Stimulated activated CD8-positive, alpha-beta memory T cell treated with anti-CD3 and anti-CD28 coated beads, Interleukin-4, amount 100 ng/mL, for 4 hours (primary cell): Measurements from ENCODE around the gene NPAS1.
"Not testable (repeated sequence)": the region's sequence is repeated elsewhere in the genome, so short reads cannot be mapped to it uniquely, and the experiment has no call there.

Experiments used
- DNase-seq, 2 donors: peaks; one replicate each; pipeline ENCODE4 v3.0.0-alpha.2; 2020; ENCODE audit warnings: low read depth in 2 of 2, low spot score in 1 of 2

The NPAS1 gene

DNA sequence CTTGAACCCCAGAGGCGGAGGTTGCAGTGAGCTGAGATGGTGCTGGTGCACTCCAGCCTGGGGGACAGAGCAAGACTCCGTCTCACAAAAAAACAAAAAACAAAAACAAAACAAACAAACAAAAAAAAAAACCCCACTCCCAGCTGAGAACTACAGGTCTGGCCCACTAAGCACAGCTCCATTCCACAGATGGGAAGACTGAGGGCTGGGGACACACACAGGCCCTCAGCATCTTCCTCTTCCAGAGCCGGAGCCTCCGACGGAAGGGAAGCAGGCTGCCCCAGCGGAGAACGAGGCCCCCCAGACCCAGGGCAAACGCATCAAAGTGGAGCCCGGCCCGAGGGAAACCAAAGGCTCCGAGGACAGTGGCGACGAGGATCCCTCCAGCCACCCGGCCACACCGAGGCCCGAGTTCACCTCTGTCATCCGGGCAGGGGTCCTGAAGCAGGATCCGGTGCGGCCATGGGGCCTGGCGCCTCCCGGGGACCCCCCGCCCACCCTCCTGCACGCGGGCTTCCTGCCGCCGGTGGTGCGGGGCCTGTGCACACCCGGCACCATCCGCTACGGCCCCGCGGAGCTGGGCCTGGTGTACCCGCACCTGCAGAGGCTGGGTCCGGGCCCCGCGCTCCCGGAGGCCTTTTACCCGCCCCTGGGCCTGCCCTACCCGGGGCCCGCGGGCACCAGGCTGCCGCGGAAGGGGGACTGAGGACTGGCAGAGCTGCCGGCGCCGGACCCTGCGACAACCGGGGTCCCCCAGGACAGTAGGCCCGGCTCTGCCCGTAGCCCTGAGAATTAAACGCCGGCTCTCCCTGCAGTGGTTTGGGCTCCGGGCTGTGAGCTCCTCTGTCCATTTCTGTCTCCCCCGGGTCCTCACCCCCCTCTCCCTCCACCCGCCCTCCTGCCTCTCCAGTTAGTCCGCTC, 25.6 kb downstream of the NPAS1 start:
- no peak for DNase-seq

DNA sequence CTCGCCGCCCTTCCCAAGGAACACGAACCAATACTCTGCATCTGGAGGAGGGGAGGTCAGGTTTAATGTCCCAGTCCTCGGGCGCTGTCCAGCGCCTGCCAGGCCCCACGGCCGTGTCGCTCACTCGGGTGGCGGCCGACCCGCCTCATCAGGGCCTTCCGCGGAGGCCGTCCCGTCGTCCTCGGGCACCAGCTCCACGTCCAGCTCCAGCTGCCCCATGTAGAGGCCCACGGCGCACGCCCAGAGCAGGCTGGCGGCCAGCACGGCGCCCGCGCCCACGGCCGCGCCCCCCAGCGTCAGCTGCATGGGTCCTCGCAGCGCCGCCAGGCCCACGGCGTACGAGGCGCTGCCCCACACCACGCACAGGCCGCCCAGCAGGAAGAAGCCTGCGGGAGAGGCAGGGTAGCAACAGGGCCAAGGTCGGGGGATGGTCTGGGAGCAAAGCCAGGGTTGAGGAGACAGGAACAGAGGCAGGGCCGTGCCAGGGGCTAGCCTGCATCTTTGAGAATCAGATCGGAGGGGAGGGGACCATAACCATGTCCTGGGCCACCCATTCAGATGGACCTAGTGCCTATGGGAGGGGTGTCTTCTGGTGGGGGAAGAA, 26.3 kb downstream of the NPAS1 start:
- no peak for DNase-seq

GRCh38 chr19:47047272-47047762, 27.7 kb downstream of the NPAS1 start:
- no peak for DNase-seq

GRCh38 chr19:47047763-47048405, 28.2 kb downstream of the NPAS1 start:
- peak in 1 of 2 donors; percentile 33 for DNase-seq

- no peak for DNase-seq
Observed at GRCh38 chr19:47049307-47049700, 29.7 kb downstream of the NPAS1 start.

- not testable (repeated sequence) for DNase-seq
Observed at GRCh38 chr19:47050562-47050961, 30.9 kb downstream of the NPAS1 start.

DNA sequence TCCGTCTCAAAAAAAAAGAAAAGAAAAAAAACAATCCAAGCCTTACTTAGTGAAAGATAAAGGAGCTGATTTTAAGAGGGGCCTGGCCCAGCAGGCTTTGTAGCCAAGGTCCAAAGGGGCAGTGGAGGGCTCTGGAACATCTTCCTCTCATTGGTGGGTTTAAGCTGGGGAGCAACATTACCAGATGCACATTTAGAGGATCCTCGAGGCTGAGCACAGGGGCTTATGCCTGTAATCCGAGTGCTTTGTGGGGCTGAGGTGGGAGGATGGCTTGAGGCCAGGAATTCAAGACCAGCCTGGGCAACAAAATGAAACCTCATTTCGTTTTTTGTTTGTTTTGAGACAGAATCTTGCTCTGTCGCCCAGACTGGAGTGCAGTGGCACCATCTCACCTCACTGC, 36.8 kb downstream of the NPAS1 start:
- no peak for DNase-seq

DNA sequence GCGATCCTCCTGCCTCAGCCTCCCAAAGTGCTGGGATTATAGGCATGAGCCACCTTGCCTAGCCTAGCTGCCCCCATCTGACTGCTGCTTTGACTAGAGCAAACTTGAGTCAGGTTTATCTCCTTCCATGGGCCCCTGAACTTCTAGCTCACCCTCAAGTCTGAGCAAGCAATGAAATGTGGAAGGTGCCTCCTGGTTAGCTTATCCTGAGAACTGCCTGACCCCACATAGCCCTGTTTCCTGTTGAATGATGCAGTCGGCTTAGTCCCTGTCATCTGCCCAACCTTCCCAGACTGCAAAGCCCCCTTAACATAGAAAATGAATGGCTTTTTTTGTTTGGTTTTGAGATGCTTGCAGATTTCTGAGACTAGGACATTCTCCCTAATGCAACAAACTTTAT, 37.7 kb downstream of the NPAS1 start:
- no peak for DNase-seq

DNA sequence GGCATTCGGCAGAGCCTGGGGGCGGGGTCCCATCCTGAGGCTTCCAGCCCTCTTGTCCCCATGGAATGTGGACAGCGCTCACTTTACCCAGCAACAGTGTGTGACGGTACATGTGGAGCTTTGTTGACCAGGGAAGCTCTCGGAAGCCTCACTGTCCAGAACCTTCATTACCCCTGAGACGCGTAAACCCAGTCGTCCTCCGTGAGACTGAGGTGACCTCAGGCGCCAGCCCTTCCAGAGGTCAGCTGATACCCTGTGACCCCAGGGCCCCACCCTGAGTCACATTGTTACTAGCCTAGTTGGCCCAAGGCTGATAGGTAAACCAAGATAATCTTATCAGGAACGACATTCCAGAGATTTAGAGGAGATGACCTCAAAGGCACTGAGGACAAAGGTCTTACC, 39.0 kb downstream of the NPAS1 start:
- no peak for DNase-seq

DNA sequence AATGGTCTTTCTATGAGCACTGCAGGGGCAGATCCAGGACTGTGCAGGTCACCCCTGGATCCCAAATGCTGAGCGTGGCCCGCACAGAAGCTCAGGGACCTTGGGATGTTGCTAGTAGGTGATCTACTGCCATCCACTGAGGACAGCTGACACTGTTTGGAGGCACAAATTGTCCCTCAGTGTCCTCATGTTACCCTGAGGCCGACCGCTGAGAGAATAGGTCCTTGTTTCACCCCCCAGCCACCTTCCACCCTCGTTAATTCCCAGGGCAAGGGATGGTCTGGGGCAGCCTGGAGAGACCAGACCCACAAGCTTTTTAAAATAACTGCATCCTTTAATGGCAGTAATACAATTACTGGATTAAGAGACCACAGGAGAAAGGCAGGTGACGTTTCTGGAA, 44.2 kb downstream of the NPAS1 start:
- DNase-seq: no peak

DNA sequence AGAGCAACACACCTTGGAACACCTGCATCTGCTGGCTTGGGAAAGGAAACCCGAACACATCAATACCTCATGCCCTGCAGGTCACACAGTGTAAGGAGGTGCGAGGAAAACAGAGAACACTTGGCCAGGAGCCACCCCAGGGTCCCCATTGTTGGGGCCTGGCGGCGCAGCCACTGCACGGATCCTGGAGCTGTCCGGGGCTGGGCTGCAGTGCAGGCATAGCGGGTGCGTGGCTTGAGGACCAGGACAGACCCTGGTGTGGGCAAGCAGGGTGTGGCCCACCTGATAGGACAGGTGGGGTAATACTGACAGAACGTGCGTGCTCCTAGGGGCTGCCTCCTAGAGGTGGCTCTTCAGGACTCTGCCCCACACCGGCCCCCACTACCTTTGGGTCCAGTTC, 45.6 kb downstream of the NPAS1 start:
- DNase-seq: no peak

DNA sequence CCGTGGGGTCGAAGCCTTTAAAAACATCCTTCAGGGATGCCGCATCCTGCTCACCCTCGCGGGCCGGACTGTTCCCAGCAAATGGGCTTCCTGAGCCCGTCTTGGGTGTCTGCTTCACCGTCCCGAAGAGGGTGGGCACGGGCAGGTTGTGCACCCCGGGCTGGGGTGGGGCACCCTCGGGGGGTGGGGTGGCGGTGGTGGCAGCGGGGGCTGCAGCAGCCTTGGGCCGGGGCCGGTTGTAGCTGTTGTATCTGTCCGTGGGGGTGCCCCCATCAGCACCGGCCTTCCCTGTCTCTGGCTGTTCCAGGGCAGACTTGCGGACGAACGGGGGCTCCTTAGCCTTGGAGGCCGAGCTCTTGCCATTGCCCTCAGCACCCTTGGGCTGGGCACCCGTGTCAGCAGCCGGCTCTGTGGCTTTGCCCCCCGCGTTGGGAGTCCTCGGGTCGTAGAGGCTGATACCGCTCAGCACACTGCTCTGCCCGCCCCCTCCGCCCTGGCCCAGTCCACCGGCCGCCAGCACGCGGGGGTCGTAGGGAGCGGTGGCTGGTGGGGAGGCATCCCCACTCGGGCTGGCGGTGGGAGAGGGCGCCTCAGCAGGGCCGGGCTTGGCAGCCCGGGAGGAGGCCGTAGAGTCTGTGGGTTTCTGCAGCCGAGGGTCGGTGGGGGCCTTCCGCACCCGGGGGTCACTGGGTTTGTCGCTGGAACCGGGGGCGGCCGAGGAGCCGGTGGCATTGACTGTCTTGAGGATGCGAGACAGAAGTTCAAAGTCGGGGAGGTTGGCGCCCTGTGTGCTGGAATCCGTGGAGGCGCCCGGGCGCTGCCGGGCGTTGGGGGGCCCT, 47.0 kb downstream of the NPAS1 start:
- DNase-seq: no peak

DNA sequence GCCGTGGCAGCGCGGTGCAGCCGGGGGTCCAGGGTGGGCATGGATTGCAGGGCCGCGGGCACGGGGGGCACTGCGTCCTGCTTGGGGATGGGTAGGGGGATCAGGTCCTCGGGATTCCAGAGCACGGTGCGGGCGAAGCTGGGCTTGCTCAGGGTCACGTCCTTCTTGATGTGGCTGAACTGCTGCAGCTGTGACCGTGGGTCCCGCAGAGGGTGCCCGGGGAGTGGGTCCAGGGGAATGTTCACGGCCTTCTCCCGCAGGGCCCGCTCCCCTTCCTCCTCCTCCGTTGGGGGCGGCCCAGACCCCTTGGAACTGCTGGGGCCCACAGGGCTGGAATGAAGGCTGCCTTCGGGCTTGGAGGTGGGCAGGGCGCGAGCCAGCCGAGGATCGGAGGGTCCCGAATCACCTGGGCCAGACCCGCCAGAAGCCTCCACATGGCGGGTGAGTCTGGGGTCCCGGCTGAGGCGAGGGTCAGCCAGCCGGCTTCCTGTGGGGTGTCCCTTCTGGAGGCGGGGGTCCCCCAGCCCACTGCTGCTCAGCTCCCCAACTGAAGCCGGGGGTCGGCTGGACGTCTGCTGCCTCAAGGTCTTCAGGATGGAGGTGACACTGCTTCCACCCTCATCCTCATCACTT, 47.7 kb downstream of the NPAS1 start:
- DNase-seq: no peak

GRCh38 chr19:47068246-47068645, 48.6 kb downstream of the NPAS1 start:
- no peak for DNase-seq

DNA sequence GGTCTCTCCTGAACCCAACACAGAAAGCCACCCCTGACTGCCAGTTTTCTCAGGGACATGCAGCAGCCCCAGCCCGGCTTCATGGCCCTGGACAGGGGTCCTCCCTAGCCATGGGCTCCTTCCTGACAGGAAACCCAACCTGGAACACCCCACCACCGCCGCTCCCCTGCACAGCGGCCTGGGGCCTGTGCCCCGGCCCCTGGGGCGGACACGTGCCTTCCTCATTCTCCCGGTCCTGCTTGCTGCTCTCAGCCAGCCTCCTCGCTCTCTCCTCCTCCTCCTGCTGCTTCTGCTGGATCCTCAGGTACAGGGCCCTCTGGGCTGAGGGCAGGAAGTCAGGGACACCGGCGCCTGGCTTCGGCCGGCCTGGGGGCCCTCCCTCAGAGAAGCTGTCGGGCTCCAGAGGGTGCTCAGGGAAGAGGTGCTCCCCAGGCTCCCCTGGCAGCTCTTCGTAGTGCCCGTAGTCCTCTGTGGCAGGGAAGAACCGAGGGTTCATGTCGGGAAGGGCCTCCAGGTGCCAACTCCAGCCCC, 49.3 kb downstream of the NPAS1 start:
- no peak for DNase-seq

- DNase-seq: no peak
Observed at GRCh38 chr19:47069795-47070194, 50.2 kb downstream of the NPAS1 start.

DNA sequence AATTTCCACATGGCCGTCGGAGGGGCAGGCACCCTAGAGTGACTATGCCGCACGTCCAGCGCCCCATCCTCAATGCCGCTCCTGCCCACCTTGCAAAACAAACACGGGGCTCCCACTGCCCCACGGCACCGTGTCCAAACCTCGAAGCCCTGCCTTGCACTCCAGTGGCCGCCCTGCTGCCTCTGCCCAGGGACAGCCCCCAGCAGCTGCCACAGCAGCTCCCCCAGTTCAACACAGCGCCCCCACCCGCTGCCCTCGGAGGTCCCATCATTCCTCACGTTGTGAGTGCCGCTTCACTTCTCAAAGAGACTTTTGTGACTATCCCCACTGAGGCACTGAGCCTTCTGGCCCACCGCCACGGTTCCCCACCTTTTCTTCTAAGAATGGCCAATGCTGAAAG, 51.1 kb downstream of the NPAS1 start:
- no peak for DNase-seq

GRCh38 chr19:47071731-47072130, 52.1 kb downstream of the NPAS1 start:
- no peak for DNase-seq

- no peak for DNase-seq
Observed at GRCh38 chr19:47072323-47072722, 52.7 kb downstream of the NPAS1 start.

DNA sequence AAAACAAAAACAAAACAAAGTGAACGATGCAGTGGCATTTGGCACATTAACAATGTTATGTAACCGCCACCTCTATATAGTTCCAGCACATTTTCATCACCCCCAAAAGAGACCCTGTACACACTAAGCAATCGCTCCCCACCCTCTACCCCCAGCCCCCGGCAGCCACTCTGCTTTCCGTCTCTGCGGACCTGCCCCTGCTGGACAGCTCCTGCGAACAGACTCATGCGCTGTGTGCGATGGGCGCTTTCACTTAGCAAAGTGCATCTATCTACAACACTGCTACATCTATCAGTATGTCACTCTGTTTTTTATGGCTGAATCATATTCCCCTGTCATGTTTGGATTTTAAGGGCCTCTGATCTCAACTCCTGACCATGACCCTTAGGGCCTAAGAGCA, 53.9 kb downstream of the NPAS1 start:
- DNase-seq: no peak
